Activated CD4-positive, alpha-beta memory T cell treated with anti-CD3 and anti-CD28 coated beads for 36 hours (primary cell): ENCODE data around the gene CPEB1. TPM values are rescaled to one million over a fixed set of nuclear protein-coding genes. Genes with fewer than 3 reads are reported as not detected.

Experiments
- CTCF ChIA-PET: fragments of 350-600 bp; sonication (Branson Sonifier 250); formaldehyde crosslinking; loops from one replicate; lab custom pipeline; 2021; ENCODE audit warnings: antibody characterized with exemption, inconsistent platforms; lab: Charles Lee
- POLR2A ChIA-PET: fragments of 350-600 bp; sonication (Branson Sonifier 250); formaldehyde crosslinking; loops from one replicate; lab custom pipeline; 2021; ENCODE audit warnings: antibody characterized with exemption; lab: Charles Lee
- DNase-seq: peaks from one replicate; pipeline ENCODE4 v3.0.0-alpha.2; 2020
- H3K27ac Mint-ChIP-seq: one replicate; pipeline ENCODE4 v1.8.0; 2021; ENCODE audit warnings: mixed read lengths
- H3K27me3 Mint-ChIP-seq: one replicate; pipeline ENCODE4 v1.8.0; 2021; ENCODE audit warnings: mixed read lengths
- H3K36me3 Mint-ChIP-seq: one replicate; pipeline ENCODE4 v1.8.0; 2021; ENCODE audit warnings: mixed read lengths
- H3K4me1 Mint-ChIP-seq: one replicate; pipeline ENCODE4 v1.8.0; 2021; ENCODE audit warnings: low read depth, mixed read lengths
- H3K4me3 Mint-ChIP-seq: one replicate; pipeline ENCODE4 v1.8.0; 2021; ENCODE audit warnings: mild to moderate bottlenecking, mixed read lengths
- H3K9me3 Mint-ChIP-seq: one replicate; pipeline ENCODE4 v1.8.0; 2021; ENCODE audit warnings: mixed read lengths
- intact Hi-C: fragments of 100-400 bp; cut with micrococcal nuclease; formaldehyde crosslinking; loops from one replicate; pipeline ENCODE4 v1.15.1; 2023
- total RNA-seq, 2 experiments: library from RNA; stranded (reverse); gene quantifications; one replicate each; pipeline ENCODE4 v1.2.3, GENCODE V29; 2021

CPEB1 gene
- total RNA-seq, 2 experiments from 2014 or later, result 0.07 to 0.21 TPM

DNA sequence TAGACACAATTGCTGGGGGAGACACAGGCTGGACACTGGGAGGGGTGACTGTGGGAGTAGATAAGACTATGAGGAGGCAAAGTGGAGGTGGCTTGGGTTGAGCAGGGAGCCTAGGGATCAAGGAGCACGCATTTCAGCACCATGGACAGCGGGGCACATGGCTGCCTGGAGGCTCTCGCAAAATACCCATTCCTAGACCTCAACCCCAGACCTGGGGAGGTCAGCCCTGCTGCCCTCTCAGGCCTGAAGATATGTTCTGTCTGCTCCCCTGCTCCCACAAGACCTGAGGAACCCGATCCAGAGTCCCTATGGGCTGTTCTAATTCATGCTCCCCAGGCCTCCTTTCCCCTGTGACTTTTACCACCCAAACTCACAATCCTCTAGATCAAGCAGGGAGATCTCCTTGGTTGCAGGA is 16.0 kb upstream of the CPEB1 start:
- CTCF ChIA-PET, result no interaction called here
- H3K9me3 Mint-ChIP-seq, result no peaks in the 10 kb centered on the region
- intact Hi-C loops, result no loop called here

DNA sequence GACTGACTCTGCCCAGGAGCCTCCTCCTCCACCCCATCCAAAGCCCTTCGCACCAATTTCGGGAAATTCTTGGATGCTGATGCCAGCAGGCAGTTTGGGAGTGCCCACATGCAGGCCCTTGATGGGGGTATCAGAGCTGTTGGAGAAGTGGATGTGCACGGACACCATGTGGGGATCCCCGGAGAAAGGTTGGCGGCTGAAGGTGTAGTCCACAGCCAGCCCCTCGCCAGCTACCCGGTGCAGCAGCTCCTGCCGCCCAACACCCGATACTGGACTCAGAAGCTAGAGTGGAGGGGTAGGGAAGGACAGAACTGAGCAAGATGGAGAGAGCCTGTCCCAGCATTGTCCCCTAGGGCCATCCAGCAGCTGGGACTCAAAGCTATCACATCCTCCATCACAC is 15.5 kb upstream of the CPEB1 start:
- no peaks in the 10 kb centered on the region for H3K9me3 Mint-ChIP-seq
- DNase-seq, result no peak
- H3K27me3 Mint-ChIP-seq, result peaks cover 8% of the 10 kb centered on the region
- no peak overlapping the region for H3K27ac Mint-ChIP-seq
- POLR2A ChIA-PET, result no interaction called here
- CTCF ChIA-PET, result no interaction called here
- no peak overlapping the region for H3K4me3 Mint-ChIP-seq
- intact Hi-C loops, result no loop called here
- no peaks in the 10 kb centered on the region for H3K4me1 Mint-ChIP-seq
- H3K36me3 Mint-ChIP-seq, result no peaks in the 10 kb centered on the region

More for the DNA sequence above, 16.0 kb upstream of the CPEB1 start:
- H3K4me3 Mint-ChIP-seq, result no peak overlapping the region
- POLR2A ChIA-PET, result no interaction called here
- H3K27me3 Mint-ChIP-seq, result peaks cover 8% of the 10 kb centered on the region
- no peaks in the 10 kb centered on the region for H3K4me1 Mint-ChIP-seq
- peak; percentile 58 for DNase-seq
- H3K27ac Mint-ChIP-seq, result no peak overlapping the region
- H3K36me3 Mint-ChIP-seq, result no peaks in the 10 kb centered on the region

- Mint-ChIP-seq H3K4me1 (no peaks in the 10 kb centered on the region), H3K9me3 (no peaks in the 10 kb centered on the region), H3K36me3 (no peaks in the 10 kb centered on the region), H3K4me3 (no peak overlapping the region), H3K27ac (no peak overlapping the region), H3K27me3 (peaks cover 8% of the 10 kb centered on the region)
- no peak for DNase-seq
- intact Hi-C loops, result no loop called here
- ChIA-PET POLR2A (no interaction called here), CTCF (no interaction called here)
Observed at GRCh38 chr15:82660378-82660777, 13.2 kb upstream of the CPEB1 start.

DNA sequence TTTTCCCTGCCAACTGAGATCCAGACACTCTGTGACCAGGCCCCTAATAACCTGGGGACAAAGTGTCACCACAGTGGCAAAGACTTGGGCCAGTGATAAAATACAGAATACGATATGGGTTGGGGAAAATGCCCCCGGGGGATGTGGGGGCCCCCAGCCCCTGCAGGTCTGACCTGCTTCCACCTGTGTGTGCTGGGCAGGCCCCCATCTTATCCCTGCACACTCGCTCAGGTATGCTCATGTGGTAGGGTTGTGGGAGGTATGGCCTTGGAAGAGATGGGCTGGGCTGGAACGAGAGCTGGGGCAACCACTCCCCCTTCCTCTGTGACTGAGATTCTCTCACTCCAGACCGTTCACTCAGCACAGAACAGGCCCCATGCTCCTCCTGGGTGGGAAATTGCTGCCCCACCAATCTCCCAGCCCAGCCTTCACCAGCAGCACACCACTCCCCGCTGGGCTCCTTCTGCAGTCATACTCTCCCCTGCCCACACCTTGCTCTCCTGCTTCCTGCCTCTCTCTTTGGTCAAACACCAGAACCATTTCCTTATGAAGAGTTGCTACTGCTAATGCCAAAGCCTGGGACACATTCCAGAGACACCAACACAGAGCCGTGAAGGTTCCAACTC is 9.6 kb upstream of the CPEB1 start:
- Mint-ChIP-seq H3K36me3 (no peaks in the 10 kb centered on the region), H3K9me3 (no peaks in the 10 kb centered on the region), H3K27ac (no peak overlapping the region), H3K4me3 (no peak overlapping the region), H3K4me1 (no peaks in the 10 kb centered on the region), H3K27me3 (peaks cover 5% of the 10 kb centered on the region)
- intact Hi-C loops, result no loop called here
- POLR2A ChIA-PET, result interaction anchor here (0.7 kb wide), 1 partner anchor 11 kb away, joined by 3 read pairs; no protein-coding TSS in a partner anchor
- CTCF ChIA-PET, result no interaction called here
- no peak for DNase-seq

DNA sequence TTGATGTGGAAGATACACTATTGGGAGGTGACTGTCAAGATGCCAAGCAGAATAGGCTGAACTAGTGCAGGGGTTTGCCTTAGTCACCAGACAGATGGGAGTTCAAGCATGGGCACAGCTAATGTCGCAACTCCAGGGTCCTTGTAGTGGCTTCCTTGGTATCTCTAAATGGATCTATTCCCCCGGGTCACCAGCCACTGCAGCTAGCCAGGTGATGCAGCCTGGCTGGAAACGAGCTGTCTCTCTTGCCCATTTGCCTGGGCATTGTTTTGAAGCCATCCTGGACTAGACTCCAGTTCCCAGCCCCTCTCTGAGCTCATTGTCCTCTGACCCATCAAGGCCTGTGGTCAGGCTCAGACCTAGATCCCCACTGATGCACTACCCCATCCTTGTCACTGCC is 8.4 kb upstream of the CPEB1 start:
- DNase-seq, result no peak
- H3K36me3 Mint-ChIP-seq, result no peaks in the 10 kb centered on the region
- peaks cover 7% of the 10 kb centered on the region for H3K27me3 Mint-ChIP-seq
- no peaks in the 10 kb centered on the region for H3K4me1 Mint-ChIP-seq
- POLR2A ChIA-PET, result no interaction called here
- H3K27ac Mint-ChIP-seq, result no peak overlapping the region
- CTCF ChIA-PET, result no interaction called here
- no peak overlapping the region for H3K4me3 Mint-ChIP-seq
- H3K9me3 Mint-ChIP-seq, result no peaks in the 10 kb centered on the region
- intact Hi-C loops, result no loop called here

DNA sequence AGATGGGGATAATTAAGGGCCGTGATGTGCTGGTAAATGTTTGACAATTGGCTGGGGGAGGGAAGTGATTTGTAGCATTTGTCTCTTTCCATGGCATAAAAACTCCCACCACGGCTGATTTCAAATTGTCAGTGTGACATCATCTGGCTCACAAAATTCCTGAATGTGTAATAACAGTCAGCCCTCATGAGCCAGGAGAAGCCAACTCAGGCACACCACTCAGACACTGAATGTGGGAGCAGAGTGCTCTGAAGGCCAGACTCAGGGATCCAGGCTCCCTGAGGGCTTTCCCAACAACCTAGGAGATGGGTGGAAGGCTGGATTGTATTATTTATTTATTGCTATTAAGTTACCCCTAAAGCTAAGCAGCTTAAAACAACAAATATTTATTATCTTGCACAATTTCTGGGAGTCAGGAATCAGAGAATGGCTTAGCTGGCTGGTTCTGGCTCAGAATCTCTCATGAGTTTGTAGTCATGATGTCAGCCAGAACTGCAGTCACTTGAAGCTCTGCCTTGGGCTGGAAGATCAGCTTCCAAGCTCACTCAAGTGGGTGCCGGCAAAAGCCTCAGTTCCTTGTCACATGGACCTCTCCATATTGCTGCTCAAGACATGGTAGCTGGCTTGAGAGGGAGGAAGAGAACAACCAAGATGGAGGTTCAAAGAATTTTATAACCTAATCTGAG is 6.5 kb upstream of the CPEB1 start:
- intact Hi-C loops, result no loop called here
- ChIA-PET POLR2A (no interaction called here), CTCF (no interaction called here)
- Mint-ChIP-seq H3K27ac (no peak overlapping the region), H3K4me3 (no peak overlapping the region), H3K36me3 (no peaks in the 10 kb centered on the region), H3K27me3 (peaks cover 14% of the 10 kb centered on the region), H3K4me1 (peaks cover 4% of the 10 kb centered on the region), H3K9me3 (no peaks in the 10 kb centered on the region)
- DNase-seq, result no peak

GRCh38 chr15:82651708-82652107 is 4.5 kb upstream of the CPEB1 start:
- Mint-ChIP-seq H3K36me3 (no peaks in the 10 kb centered on the region), H3K27me3 (peaks cover 20% of the 10 kb centered on the region), H3K27ac (no peak overlapping the region), H3K4me1 (peaks cover 7% of the 10 kb centered on the region), H3K9me3 (no peaks in the 10 kb centered on the region), H3K4me3 (no peak overlapping the region)
- intact Hi-C loops, result no loop called here
- CTCF ChIA-PET, result no interaction called here
- DNase-seq, result no peak
- POLR2A ChIA-PET, result no interaction called here

DNA sequence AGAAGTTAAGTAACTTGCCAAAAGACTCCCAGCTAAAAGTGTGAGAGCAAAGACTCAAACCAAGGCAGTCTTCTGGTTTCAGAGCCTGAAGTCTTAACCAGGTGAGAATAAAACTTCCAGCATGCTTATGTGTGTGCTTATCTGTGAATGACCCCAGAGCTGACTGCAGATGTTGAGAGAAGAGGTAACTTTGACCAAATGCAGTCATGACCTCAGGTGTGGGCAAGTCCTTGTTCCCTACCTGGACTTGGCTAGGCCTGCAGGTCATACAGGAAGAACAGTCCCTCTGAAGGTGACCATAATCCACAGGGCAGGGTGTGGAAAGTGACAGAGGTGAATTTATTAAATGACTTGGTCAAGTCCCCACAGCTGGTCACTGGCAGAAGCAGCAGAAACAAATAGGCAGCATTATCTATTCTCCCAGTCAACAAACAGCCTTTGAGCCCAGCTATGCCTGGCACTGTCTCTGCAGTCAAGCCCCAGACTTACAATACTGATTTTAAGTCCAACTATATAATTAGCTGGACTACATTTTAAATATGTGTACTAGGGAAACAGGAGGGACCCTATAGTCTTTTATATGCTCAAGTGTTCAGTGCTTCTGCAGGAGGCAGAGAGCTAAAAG is 3.0 kb upstream of the CPEB1 start:
- POLR2A ChIA-PET, result no interaction called here

DNA sequence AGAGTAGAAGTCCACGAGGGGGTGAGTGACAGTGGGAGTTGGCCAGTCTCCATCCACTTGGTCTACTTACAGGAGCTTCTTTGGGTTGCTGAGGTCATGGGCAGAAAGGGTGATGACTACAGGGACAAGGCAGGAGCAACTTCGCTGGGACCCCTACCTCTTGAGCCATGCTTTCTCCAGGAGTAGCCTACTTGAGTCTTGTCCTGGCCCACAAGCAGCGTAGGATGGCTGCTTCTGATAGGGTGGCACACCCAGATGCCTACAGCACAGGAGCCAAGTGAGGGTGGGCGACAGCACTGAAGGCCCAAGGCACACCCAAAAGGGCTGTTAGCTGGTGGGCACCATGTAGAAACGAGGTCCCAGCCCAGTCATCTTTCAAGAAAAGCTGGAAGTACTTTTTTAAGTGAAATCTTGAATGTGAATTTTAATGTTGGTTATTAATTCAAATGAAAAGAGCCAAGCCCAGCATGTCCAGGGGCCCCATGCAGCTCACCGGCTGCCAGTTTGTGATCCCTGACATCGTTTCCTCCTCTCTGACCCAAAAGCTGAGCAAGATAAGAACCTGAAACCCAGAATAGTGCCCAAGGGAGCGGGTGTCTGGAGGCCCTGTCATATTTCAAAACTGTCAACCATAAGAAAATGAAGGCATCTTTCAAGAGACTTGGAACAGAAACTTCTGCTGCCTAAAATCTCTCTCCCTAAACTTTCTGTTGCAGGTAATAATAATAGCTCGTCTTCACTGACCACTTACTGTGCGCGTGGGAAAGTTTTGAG is 2.2 kb upstream of the CPEB1 start:
- no peak overlapping the region for H3K27ac Mint-ChIP-seq
- no peaks in the 10 kb centered on the region for H3K9me3 Mint-ChIP-seq
- DNase-seq, result no peak
- ChIA-PET POLR2A (no interaction called here), CTCF (no interaction called here)
- peaks cover 9% of the 10 kb centered on the region for H3K4me1 Mint-ChIP-seq
- intact Hi-C loops, result no loop called here
- no peak overlapping the region for H3K4me3 Mint-ChIP-seq
- H3K27me3 Mint-ChIP-seq, result peaks cover 34% of the 10 kb centered on the region
- no peaks in the 10 kb centered on the region for H3K36me3 Mint-ChIP-seq

More for the DNA sequence above, 3.0 kb upstream of the CPEB1 start:
- Mint-ChIP-seq H3K27me3 (peaks cover 27% of the 10 kb centered on the region), H3K4me3 (no peak overlapping the region), H3K27ac (no peak overlapping the region), H3K4me1 (peaks cover 9% of the 10 kb centered on the region), H3K9me3 (no peaks in the 10 kb centered on the region), H3K36me3 (no peaks in the 10 kb centered on the region)
- intact Hi-C loops, result no loop called here
- DNase-seq, result no peak
- CTCF ChIA-PET, result no interaction called here

DNA sequence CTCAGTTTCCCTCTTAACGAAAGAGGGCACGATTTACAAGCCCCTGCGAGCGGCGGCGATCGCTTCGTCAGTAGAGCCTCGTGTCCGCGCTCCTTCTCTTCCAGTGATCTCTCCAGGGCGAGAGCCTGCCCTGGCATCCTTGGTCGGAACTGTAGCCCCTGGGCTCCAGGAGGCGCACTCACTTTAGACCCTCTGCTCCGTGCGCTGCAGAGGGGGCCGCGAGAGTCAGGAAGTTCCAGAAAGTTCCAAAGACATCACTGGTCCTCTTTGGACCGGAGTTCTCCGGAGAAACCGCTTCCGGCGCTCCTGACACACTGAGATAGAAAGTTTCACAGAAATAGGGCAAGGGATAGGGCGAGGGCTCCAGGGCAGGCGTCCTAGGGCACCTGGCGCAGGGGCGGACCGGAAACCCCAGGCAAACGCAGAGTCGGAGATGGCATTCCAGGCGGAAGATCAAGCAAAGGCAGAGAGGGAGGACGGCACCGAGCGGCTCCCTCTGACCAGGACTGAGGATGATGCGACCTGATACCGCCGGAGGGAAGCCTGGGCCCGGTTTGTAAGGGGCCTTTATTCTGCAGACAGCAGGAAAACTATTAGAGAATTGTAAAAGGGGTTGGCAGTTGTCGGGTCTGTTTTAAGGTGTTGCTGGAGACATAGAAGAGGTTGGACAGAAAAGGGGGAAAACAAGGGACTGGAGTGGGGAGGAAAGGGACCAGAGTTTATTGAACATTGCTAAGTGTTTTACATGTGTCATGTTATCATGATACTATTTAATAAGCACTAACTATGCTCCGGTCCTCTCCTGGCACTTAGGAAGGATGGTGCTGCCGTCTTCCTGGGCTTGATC is 1.3 kb upstream of the CPEB1 start:
- no peak for DNase-seq
- intact Hi-C loops, result no loop called here
- H3K27me3 Mint-ChIP-seq, result peaks cover 39% of the 10 kb centered on the region
- H3K4me1 Mint-ChIP-seq, result peaks cover 9% of the 10 kb centered on the region
- ChIA-PET CTCF (interaction anchor here (1.2 kb wide), 1 partner anchor 118 kb away, joined by 4 read pairs; no protein-coding TSS in a partner anchor), POLR2A (no interaction called here)
- no peaks in the 10 kb centered on the region for H3K9me3 Mint-ChIP-seq
- no peaks in the 10 kb centered on the region for H3K36me3 Mint-ChIP-seq
- H3K27ac Mint-ChIP-seq, result no peak overlapping the region
- no peak overlapping the region for H3K4me3 Mint-ChIP-seq

DNA sequence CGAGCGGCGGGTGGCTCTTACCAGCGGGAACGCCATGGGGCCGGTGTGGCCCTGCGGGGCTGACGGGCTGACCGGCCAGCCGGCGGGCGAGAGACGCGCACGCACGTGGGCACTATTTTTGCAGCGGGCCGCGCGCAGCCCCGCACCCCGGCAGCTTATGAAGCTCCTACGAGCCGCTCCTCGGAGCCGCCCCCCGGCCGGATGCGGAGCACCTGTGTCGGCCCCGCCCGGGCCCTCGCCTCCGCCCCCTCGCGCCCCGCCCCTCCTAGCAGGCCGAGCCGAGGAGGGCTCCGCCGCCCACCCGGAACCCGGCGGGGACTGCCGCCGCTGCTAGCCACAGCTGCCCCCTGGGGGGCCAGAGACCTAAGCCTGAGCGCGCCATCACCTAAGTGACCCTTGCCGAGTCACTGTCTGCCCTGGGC is 683 bp upstream of the CPEB1 start:
- CTCF ChIA-PET, result interaction anchor here (1.2 kb wide), 1 partner anchor 117 kb away, joined by 4 read pairs; no protein-coding TSS in a partner anchor

More for the DNA sequence above, 683 bp upstream of the CPEB1 start:
- H3K27ac Mint-ChIP-seq, result no peak overlapping the region
- intact Hi-C loops, result no loop called here
- H3K36me3 Mint-ChIP-seq, result no peaks in the 10 kb centered on the region
- H3K27me3 Mint-ChIP-seq, result peaks cover 43% of the 10 kb centered on the region
- H3K4me1 Mint-ChIP-seq, result peaks cover 9% of the 10 kb centered on the region
- H3K4me3 Mint-ChIP-seq, result no peak overlapping the region
- DNase-seq, result peak; percentile 46
- H3K9me3 Mint-ChIP-seq, result no peaks in the 10 kb centered on the region
- POLR2A ChIA-PET, result no interaction called here
